ENCODE measurements around the gene TSC22D2.

GRCh38 chr3:150401285-150401684, 6.8 kb upstream of the TSC22D2 start:
- TF ChIP-seq CTCF (IDR thresholded peaks at IDR 0.05) (no peak), POLR2AphosphoS5 (IDR thresholded peaks at IDR 0.05) (no peak), POLR2A (IDR thresholded peaks at IDR 0.05) (no peak), EP300 (IDR thresholded peaks at IDR 0.05) (no peak)

All from stomach (tissue), 4 donors.